B cell (primary cell): Measurements from ENCODE around the gene MRGPRG. TPM values are rescaled to one million over a fixed set of nuclear protein-coding genes. Genes with fewer than 3 reads are reported as not detected.

ENCODE experiments used
- ATAC-seq: fragments of 200-7000 bp; cut with Tn5 transposase; one replicate; pipeline ENCODE4 v1.10.0; 2021; ENCODE audit warnings: low read depth, mild to moderate bottlenecking, moderate number of reproducible peaks, moderate library complexity
- CTCF ChIA-PET: fragments of 350-600 bp; sonication (Branson Sonifier 250); formaldehyde crosslinking; loops from one replicate; lab custom pipeline; 2021; ENCODE audit warnings: antibody characterized with exemption, inconsistent platforms; lab: Charles Lee
- POLR2A ChIA-PET: fragments of 350-600 bp; sonication (Branson Sonifier 250); formaldehyde crosslinking; loops from one replicate; lab custom pipeline; 2021; ENCODE audit warnings: antibody characterized with exemption; lab: Charles Lee
- DNase-seq: peaks from one replicate; pipeline ENCODE4 v3.0.0; 2013
- H2AFZ ChIP-seq: 2 replicates; pipeline ENCODE4 v1.6.1; 2012; ENCODE audit warnings: mild to moderate bottlenecking, low read depth, low read length; ENCODE audit not compliant: insufficient read depth, poor library complexity, severe bottlenecking
- H3K27ac ChIP-seq, 2 donors: 1 replicate in 1 of 2; 2 replicates in 1 of 2; pipeline ENCODE4 v1.5.1; 2012 to 2013; ENCODE audit warnings: low read length in 2 of 2, mild to moderate bottlenecking in 2 of 2, moderate library complexity in 1 of 2
- H3K27me3 ChIP-seq, 4 experiments: fragments of 200-600 bp in 1 of 4; sonication (generic) in 1 of 4; replicated peaks in 1 of 4; 1 replicate in 2 of 4; 2 replicates in 2 of 4; pipeline versions ENCODE4 v1.6.1 to v1.7.0; 2013 to 2016; ENCODE audit warnings: low read length in 3 of 4, mild to moderate bottlenecking in 2 of 4, mixed read lengths in 1 of 4, moderate library complexity in 1 of 4; ENCODE audit not compliant: insufficient read depth in 4 of 4, control insufficient read depth in 3 of 4; ENCODE audit errors: control extremely low read depth in 1 of 4
- H3K36me3 ChIP-seq, 2 experiments: replicated peaks in 1 of 2; 1 replicate in 1 of 2; 2 replicates in 1 of 2; pipeline versions ENCODE4 v1.6.1 to v1.7.1; 2013; ENCODE audit warnings: low read length in 1 of 2; ENCODE audit not compliant: insufficient read depth in 2 of 2, control insufficient read depth in 1 of 2; ENCODE audit errors: control extremely low read depth in 1 of 2, extremely low read depth in 1 of 2
- H3K4me1 ChIP-seq, 2 donors: fragments of 200-600 bp in 1 of 2; sonication (generic) in 1 of 2; 1 replicate in 1 of 2; 2 replicates in 1 of 2; pipeline versions ENCODE4 v1.5.1 to v1.6.1; 2013 to 2017; ENCODE audit warnings: low read length in 2 of 2; ENCODE audit not compliant: control insufficient read depth in 2 of 2, insufficient read depth in 2 of 2
- H3K4me2 ChIP-seq: replicated peaks from 2 replicates; pipeline ENCODE3; 2012; ENCODE audit warnings: mild to moderate bottlenecking, low read depth, low read length; ENCODE audit not compliant: poor library complexity, severe bottlenecking
- H3K4me3 ChIP-seq, 5 experiments: fragments of 200-600 bp in 1 of 5; sonication (generic) in 1 of 5; 1 replicate in 3 of 5; 2 replicates in 2 of 5; pipeline versions ENCODE4 v1.5.1 to v1.7.0; 2011 to 2016; ENCODE audit warnings: low read length in 4 of 5, mild to moderate bottlenecking in 4 of 5, low read depth in 2 of 5, control low read depth in 1 of 5, moderate library complexity in 1 of 5; ENCODE audit not compliant: insufficient read depth in 1 of 5; ENCODE audit errors: control extremely low read depth in 1 of 5, extremely low read depth in 1 of 5
- H3K79me2 ChIP-seq: fragments of 200-600 bp; sonication (generic); one replicate; pipeline ENCODE4 v1.6.0; 2016; ENCODE audit warnings: low read length; ENCODE audit not compliant: control insufficient read depth, insufficient read depth
- H3K9ac ChIP-seq: fragments of 200-600 bp; sonication (generic); 2 replicates; pipeline ENCODE4 v1.6.1; 2017; ENCODE audit warnings: mild to moderate bottlenecking, low read length, moderate library complexity
- H3K9me3 ChIP-seq, 3 donors: one replicate each; pipeline versions ENCODE4 v1.6.1 to v1.7.1; 2013; ENCODE audit warnings: low read length in 2 of 3; ENCODE audit not compliant: control insufficient read depth in 2 of 3, insufficient read depth in 1 of 3; ENCODE audit errors: control extremely low read depth in 1 of 3
- H4K20me1 ChIP-seq: 2 replicates; pipeline ENCODE4 v1.6.0; 2012; ENCODE audit warnings: mild to moderate bottlenecking, low read length; ENCODE audit not compliant: insufficient read depth, control insufficient read depth, poor library complexity, severe bottlenecking
- H3K27ac Mint-ChIP-seq: one replicate; pipeline ENCODE4 v1.8.0; 2021; ENCODE audit warnings: mixed read lengths
- H3K27me3 Mint-ChIP-seq: one replicate; pipeline ENCODE4 v1.8.0; 2021; ENCODE audit warnings: mixed read lengths
- H3K4me1 Mint-ChIP-seq: one replicate; pipeline ENCODE4 v1.8.0; 2021; ENCODE audit warnings: mixed read lengths
- H3K4me3 Mint-ChIP-seq: one replicate; pipeline ENCODE4 v1.8.0; 2021; ENCODE audit warnings: mixed read lengths
- H3K9me3 Mint-ChIP-seq: one replicate; pipeline ENCODE4 v1.8.0; 2022; ENCODE audit warnings: mixed read lengths; ENCODE audit not compliant: insufficient read depth
- CTCF ChIP-seq: fragments of 200-600 bp; IDR thresholded peaks from one replicate; pipeline ENCODE4 v1.8.0; 2022; ENCODE audit warnings: antibody characterized with exemption, mild to moderate bottlenecking
- EZH2 ChIP-seq: IDR thresholded peaks from 2 replicates; pipeline ENCODE4 v1.6.1; 2012; ENCODE audit warnings: borderline replicate concordance, low read depth, mild to moderate bottlenecking, moderate library complexity, low read length; ENCODE audit not compliant: insufficient read depth, poor library complexity, severe bottlenecking
- WGBS: methylation state at CpG from one replicate; pipeline ENCODE4 v1.1.5; 2013; ENCODE audit warnings: missing lambda C conversion rate; ENCODE audit not compliant: insufficient coverage; 5-methylcytosine and 5-hydroxymethylcytosine counted together
- intact Hi-C: fragments of 100-400 bp; cut with micrococcal nuclease; formaldehyde crosslinking; loops from one replicate; pipeline ENCODE4 v1.10.0; 2022
- polyA plus RNA-seq: library from polyadenylated mRNA; depleted of rRNA; stranded (reverse); fragments of >200 nt; gene quantifications from 2 replicates; pipeline ENCODE4 v1.2.3, GENCODE V29; 2012
- total RNA-seq, 2 donors: library from RNA; stranded (reverse); fragments of 120-200 nt in 1 of 2; gene quantifications; 1 replicate in 1 of 2; 2 replicates in 1 of 2; pipeline versions ENCODE4 v1.2.3 to v1.2.4, GENCODE V29; 2013 to 2022

MRGPRG gene
- total and polyA plus RNA-seq, 2 donors (not counting 1 experiment from before 2014, with no cell fraction given), result not detected

GRCh38 chr11:3228445-3228829 lies 9.8 kb upstream of the MRGPRG start:
- TF ChIP-seq CTCF, result no peak
- no peak for TF ChIP-seq EZH2
- H3K4me3 Mint-ChIP-seq, result no peak overlapping the region
- intact Hi-C loops, result no loop called here
- Histone ChIP-seq H3K4me3 (no peak overlapping the region), H3K79me2 (no peaks in the 10 kb centered on the region), H3K4me1 (no peaks in the 10 kb centered on the region), H3K27me3 (no peaks in the 10 kb centered on the region), H4K20me1 (no peaks in the 10 kb centered on the region), H3K36me3 (no peaks in the 10 kb centered on the region), H2AFZ (no peak overlapping the region), H3K9me3 (no peaks in the 10 kb centered on the region), H3K9ac (no peak overlapping the region), H3K27ac (no peak overlapping the region), H3K4me2 (no peak overlapping the region)
- POLR2A ChIA-PET, result no interaction called here
- CTCF ChIA-PET, result no interaction called here
- DNase-seq (no peak), ATAC-seq (no peak)
- H3K4me1 Mint-ChIP-seq, result no peaks in the 10 kb centered on the region
- no peak overlapping the region for H3K27ac Mint-ChIP-seq
- 84% methylated on average over 22 of the region's 23 CpGs for WGBS
- no peaks in the 10 kb centered on the region for H3K27me3 Mint-ChIP-seq
- no peaks in the 10 kb centered on the region for H3K9me3 Mint-ChIP-seq

DNA sequence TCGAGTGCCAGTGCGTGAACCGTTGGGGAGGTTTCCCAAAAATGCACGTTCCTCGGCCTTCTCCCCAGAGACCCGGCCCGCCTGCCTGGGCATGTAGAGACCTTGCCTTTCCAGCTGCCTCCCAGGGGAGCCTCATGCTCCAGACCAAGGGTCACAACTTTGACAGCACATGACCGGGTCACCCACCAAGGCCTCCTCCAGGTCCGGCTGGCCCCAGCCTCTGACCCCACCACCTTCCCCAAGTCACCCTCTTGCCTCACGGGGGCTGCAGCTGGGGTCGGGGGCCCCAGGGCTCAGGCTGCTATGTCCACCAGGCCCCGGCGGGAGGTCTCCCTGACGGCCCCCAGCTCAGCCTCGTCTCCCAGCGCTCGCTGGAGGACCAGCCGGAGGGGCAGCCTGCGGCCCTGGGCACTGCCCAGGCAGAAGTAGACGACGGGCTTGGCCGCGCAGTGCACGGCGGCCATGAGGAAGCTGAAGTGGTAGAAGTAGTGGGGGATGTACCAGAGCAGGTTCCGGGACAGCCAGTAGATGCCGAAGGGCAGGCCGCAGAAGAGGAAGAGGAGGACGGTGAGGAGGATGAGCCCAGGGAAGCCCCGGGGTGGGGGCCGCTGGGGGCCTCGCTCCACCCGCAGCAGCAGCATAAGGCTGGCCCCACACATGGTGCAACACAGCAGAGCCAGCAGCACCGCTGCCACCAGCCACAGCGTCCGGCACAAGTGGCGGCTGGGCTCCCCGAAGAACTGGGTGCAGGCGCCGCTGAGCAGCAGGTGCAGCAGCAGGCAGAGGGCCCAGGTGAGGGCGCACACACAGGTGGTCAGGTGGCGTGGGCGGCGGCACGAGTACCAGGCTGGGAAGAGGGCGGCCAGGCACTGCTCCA lies 9.2 kb upstream of the MRGPRG start:
- ATAC-seq, result no peak
- Histone ChIP-seq H3K4me2 (no peak overlapping the region), H3K4me3 (no peak overlapping the region), H3K36me3 (no peaks in the 10 kb centered on the region), H3K27me3 (no peaks in the 10 kb centered on the region), H2AFZ (no peak overlapping the region), H3K9ac (no peak overlapping the region), H3K27ac (no peak overlapping the region), H4K20me1 (no peaks in the 10 kb centered on the region), H3K79me2 (no peaks in the 10 kb centered on the region), H3K4me1 (no peaks in the 10 kb centered on the region), H3K9me3 (no peaks in the 10 kb centered on the region)
- Mint-ChIP-seq H3K27me3 (peaks cover under 1% of the 10 kb centered on the region), H3K4me1 (no peaks in the 10 kb centered on the region), H3K27ac (no peak overlapping the region), H3K9me3 (no peaks in the 10 kb centered on the region), H3K4me3 (no peak overlapping the region)
- ChIA-PET CTCF (no interaction called here), POLR2A (no interaction called here)
- WGBS, result 87% methylated on average over 46 of the region's 46 CpGs
- intact Hi-C loops, result no loop called here
- no peak for DNase-seq
- TF ChIP-seq EZH2, result no peak
- no peak for TF ChIP-seq CTCF
